ENCODE measurements around the gene TCFL5. TPM values are rescaled to one million over a fixed set of nuclear protein-coding genes. Genes with fewer than 3 reads are reported as not detected.
A peak's percentile ranks its signal among the peaks of the same experiment; 100 is the strongest.

Gene TCFL5
- polyA plus RNA-seq, 3 donors = 0.38 to 3.5 (median 0.89) TPM

GRCh38 chr20:62898093-62898964, 36.7 kb upstream of the TCFL5 start:
- Histone ChIP-seq H3K4me2 (replicated peaks; ENCODE audit: extremely low read depth, low read length, poor library complexity, severe bottlenecking) (no peak overlapping the region), H3K27me3 (ENCODE audit: control insufficient read depth in 2 of 2, insufficient read depth in 2 of 2, low read length in 2 of 2) (no peaks in the 10 kb centered on the region), H3K9me3 (replicated peaks in 1 of 2; ENCODE audit: control insufficient read depth in 1 of 2, insufficient read depth in 1 of 2, low read length in 2 of 2) (no peaks in the 10 kb centered on the region), H3K9ac (ENCODE audit: insufficient read depth, low read length, poor library complexity, severe bottlenecking) (no peak overlapping the region), H3K4me3 (replicated peaks in 1 of 3; ENCODE audit: low read depth in 2 of 3, low read length in 3 of 3) (no peak overlapping the region), H3K4me1 (ENCODE audit: control insufficient read depth in 1 of 2, insufficient read depth in 2 of 2, low read length in 2 of 2) (peaks cover 0 to 7% of the 10 kb centered on the region in 2 donors), H3K27ac (ENCODE audit: low read depth in 1 of 2, low read length in 2 of 2) (no peak overlapping the region), H2AFZ (ENCODE audit: insufficient read depth, low read depth, low read length, poor library complexity, severe bottlenecking) (no peak overlapping the region), H3K79me2 (ENCODE audit: insufficient read depth, low read length) (no peaks in the 10 kb centered on the region), H4K20me1 (ENCODE audit: insufficient read depth, low read length) (peaks cover 47% of the 10 kb centered on the region), H3K36me3 (replicated peaks in 1 of 2; ENCODE audit: control insufficient read depth in 1 of 2, insufficient read depth in 2 of 2, low read length in 2 of 2) (peaks cover 57 to 70% of the 10 kb centered on the region in 2 donors)
- intact Hi-C loops (cut with micrococcal nuclease) = no loop called here
- peak overlapping the region in 3 of 7 donors; percentile 8 to 37 (median 10) for H3K27ac Mint-ChIP-seq
- H3K27me3 Mint-ChIP-seq (ENCODE audit: low read depth in 3 of 3) = peaks cover 0 to 5% (median 1%) of the 10 kb centered on the region in 3 donors
- WGBS (ENCODE audit: insufficient coverage) = 98% methylated on average over 13 of the region's 16 CpGs
- no peak for DNase-seq
- H3K9me3 Mint-ChIP-seq = no peaks in the 10 kb centered on the region
- TF ChIP-seq, protein P1, sequence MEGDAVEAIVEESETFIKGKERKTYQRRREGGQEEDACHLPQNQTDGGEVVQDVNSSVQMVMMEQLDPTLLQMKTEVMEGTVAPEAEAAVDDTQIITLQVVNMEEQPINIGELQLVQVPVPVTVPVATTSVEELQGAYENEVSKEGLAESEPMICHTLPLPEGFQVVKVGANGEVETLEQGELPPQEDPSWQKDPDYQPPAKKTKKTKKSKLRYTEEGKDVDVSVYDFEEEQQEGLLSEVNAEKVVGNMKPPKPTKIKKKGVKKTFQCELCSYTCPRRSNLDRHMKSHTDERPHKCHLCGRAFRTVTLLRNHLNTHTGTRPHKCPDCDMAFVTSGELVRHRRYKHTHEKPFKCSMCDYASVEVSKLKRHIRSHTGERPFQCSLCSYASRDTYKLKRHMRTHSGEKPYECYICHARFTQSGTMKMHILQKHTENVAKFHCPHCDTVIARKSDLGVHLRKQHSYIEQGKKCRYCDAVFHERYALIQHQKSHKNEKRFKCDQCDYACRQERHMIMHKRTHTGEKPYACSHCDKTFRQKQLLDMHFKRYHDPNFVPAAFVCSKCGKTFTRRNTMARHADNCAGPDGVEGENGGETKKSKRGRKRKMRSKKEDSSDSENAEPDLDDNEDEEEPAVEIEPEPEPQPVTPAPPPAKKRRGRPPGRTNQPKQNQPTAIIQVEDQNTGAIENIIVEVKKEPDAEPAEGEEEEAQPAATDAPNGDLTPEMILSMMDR (IDR thresholded peaks at IDR 0.05) = no peak
- no peak overlapping the region for H3K4me3 Mint-ChIP-seq
- H3K36me3 Mint-ChIP-seq = peaks cover 58 to 62% of the 10 kb centered on the region in 2 donors
- H3K4me1 Mint-ChIP-seq = peaks cover 9% of the 10 kb centered on the region

DNA sequence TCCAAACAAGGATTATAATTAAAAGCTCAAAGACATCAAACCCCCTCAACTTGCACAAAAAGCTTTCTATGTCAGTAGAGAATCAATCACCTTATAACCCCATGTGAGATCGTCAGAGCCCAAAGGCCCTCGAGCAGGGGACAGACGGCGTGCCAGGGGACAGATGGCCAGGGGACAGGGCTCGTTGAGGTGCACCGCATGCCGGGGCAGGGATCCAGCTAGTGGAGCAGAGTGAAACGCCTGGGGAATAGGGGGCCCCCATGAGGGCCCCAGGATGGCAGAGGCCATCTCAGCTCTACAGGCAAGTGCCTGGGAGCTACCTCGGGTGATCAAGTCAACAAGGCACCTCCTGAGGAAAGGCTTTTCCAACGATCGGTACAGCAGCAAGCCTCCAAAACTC, 36.0 kb upstream of the TCFL5 start:
- Histone ChIP-seq H3K4me2 (replicated peaks; ENCODE audit: extremely low read depth, low read length, poor library complexity, severe bottlenecking) (no peak overlapping the region), H4K20me1 (ENCODE audit: insufficient read depth, low read length) (peaks cover 53% of the 10 kb centered on the region), H3K9ac (ENCODE audit: insufficient read depth, low read length, poor library complexity, severe bottlenecking) (no peak overlapping the region), H3K27me3 (ENCODE audit: control insufficient read depth in 2 of 2, insufficient read depth in 2 of 2, low read length in 2 of 2) (no peaks in the 10 kb centered on the region), H3K9me3 (replicated peaks in 1 of 2; ENCODE audit: control insufficient read depth in 1 of 2, insufficient read depth in 1 of 2, low read length in 2 of 2) (no peaks in the 10 kb centered on the region), H3K27ac (ENCODE audit: low read depth in 1 of 2, low read length in 2 of 2) (no peak overlapping the region), H3K4me1 (ENCODE audit: control insufficient read depth in 1 of 2, insufficient read depth in 2 of 2, low read length in 2 of 2) (peaks cover 0 to 7% of the 10 kb centered on the region in 2 donors), H3K36me3 (replicated peaks in 1 of 2; ENCODE audit: control insufficient read depth in 1 of 2, insufficient read depth in 2 of 2, low read length in 2 of 2) (peaks cover 57 to 70% of the 10 kb centered on the region in 2 donors), H3K4me3 (replicated peaks in 1 of 3; ENCODE audit: low read depth in 2 of 3, low read length in 3 of 3) (no peak overlapping the region), H2AFZ (ENCODE audit: insufficient read depth, low read depth, low read length, poor library complexity, severe bottlenecking) (no peak overlapping the region), H3K79me2 (ENCODE audit: insufficient read depth, low read length) (no peaks in the 10 kb centered on the region)
- H3K27me3 Mint-ChIP-seq (ENCODE audit: low read depth in 3 of 3) = peaks cover 0 to 5% (median 1%) of the 10 kb centered on the region in 3 donors
- TF ChIP-seq, protein P1 (IDR thresholded peaks at IDR 0.05) = no peak
- intact Hi-C loops (cut with micrococcal nuclease) = no loop called here
- H3K36me3 Mint-ChIP-seq = peaks cover 58 to 62% of the 10 kb centered on the region in 2 donors
- H3K4me3 Mint-ChIP-seq = no peak overlapping the region
- no peak overlapping the region for H3K27ac Mint-ChIP-seq
- H3K4me1 Mint-ChIP-seq = peaks cover 9% of the 10 kb centered on the region
- WGBS (ENCODE audit: insufficient coverage) = 90% methylated on average over 7 of the region's 11 CpGs
- DNase-seq = no peak
- H3K9me3 Mint-ChIP-seq = no peaks in the 10 kb centered on the region

All from CD14-positive monocyte (primary cell).